Nephron (organoid): ENCODE data around the gene ATP6V0C.
"Not testable (repeated sequence)": the region's sequence is repeated elsewhere in the genome, so short reads cannot be mapped to it uniquely, and the experiment has no call there.

Source experiments
- H3K27ac Mint-ChIP-seq, 3 experiments: 2 replicates each; pipeline ENCODE4 v1.8.0; 2020; ENCODE audit warnings: mixed read lengths in 3 of 3, mild to moderate bottlenecking in 2 of 3, moderate library complexity in 1 of 3
- H3K27me3 Mint-ChIP-seq: 2 replicates; pipeline ENCODE4 v1.8.0; 2021; ENCODE audit warnings: low read depth, mild to moderate bottlenecking, moderate library complexity, mixed read lengths
- H3K36me3 Mint-ChIP-seq: 2 replicates; pipeline ENCODE4 v1.8.0; 2020; ENCODE audit warnings: low read depth, mixed read lengths
- H3K4me1 Mint-ChIP-seq: 2 replicates; pipeline ENCODE4 v1.8.0; 2020; ENCODE audit warnings: mixed read lengths
- H3K4me3 Mint-ChIP-seq, 3 experiments: 2 replicates each; pipeline ENCODE4 v1.8.0; 2020; ENCODE audit warnings: mild to moderate bottlenecking in 3 of 3, mixed read lengths in 3 of 3, moderate library complexity in 2 of 3
- H3K9me3 Mint-ChIP-seq: 2 replicates; pipeline ENCODE4 v1.8.0; 2020; ENCODE audit warnings: mixed read lengths
- CTCF ChIP-seq, 3 experiments: fragments of 200-600 bp; sonication (generic); IDR thresholded peaks; one replicate each; pipeline ENCODE4 v1.5.0; 2021; ENCODE audit warnings: antibody characterized with exemption in 3 of 3; ENCODE audit not compliant: unreplicated experiment in 3 of 3

ATP6V0C gene

GRCh38 chr16:2539845-2540458 lies 26.2 kb downstream of the ATP6V0C start:
- H3K9me3 Mint-ChIP-seq, H3K27me3 Mint-ChIP-seq, H3K36me3 Mint-ChIP-seq: not testable (repeated sequence)
- H3K4me3 Mint-ChIP-seq: peak overlapping the region; percentile 80 to 87 (median 85)
- H3K4me1 Mint-ChIP-seq: peaks cover 28% of the 10 kb centered on the region
- H3K27ac Mint-ChIP-seq: peak overlapping the region in 2 of 3 experiments; percentile 15 to 18
- TF ChIP-seq CTCF (IDR thresholded peaks at IDR 0.05; ENCODE audit: unreplicated experiment in 3 of 3): peak; percentile 37 to 50 (median 41)

GRCh38 chr16:2540912-2541311 lies 27.2 kb downstream of the ATP6V0C start:
- peaks cover 28% of the 10 kb centered on the region for H3K4me1 Mint-ChIP-seq
- H3K9me3 Mint-ChIP-seq, H3K27me3 Mint-ChIP-seq, H3K36me3 Mint-ChIP-seq: not testable (repeated sequence)
- peak overlapping the region; percentile 17 to 87 (median 85) for H3K4me3 Mint-ChIP-seq
- H3K27ac Mint-ChIP-seq: peak overlapping the region in 1 of 3 experiments; percentile 41

GRCh38 chr16:2541409-2541808 lies 27.7 kb downstream of the ATP6V0C start:
- H3K4me3 Mint-ChIP-seq, H3K36me3 Mint-ChIP-seq, H3K9me3 Mint-ChIP-seq, H3K27me3 Mint-ChIP-seq: not testable (repeated sequence)
- peaks cover 28% of the 10 kb centered on the region for H3K4me1 Mint-ChIP-seq
- H3K27ac Mint-ChIP-seq: peak overlapping the region in 1 of 3 experiments; percentile 41

GRCh38 chr16:2543771-2544170 lies 30.0 kb downstream of the ATP6V0C start:
- Mint-ChIP-seq H3K27ac (peak overlapping the region in 1 of 3 experiments; percentile 31), H3K4me1 (peaks cover 25% of the 10 kb centered on the region)
- H3K36me3 Mint-ChIP-seq, H3K4me3 Mint-ChIP-seq, H3K9me3 Mint-ChIP-seq, H3K27me3 Mint-ChIP-seq: not testable (repeated sequence)

GRCh38 chr16:2550283-2550878 lies 36.6 kb downstream of the ATP6V0C start:
- H3K9me3 Mint-ChIP-seq: not testable (repeated sequence)

GRCh38 chr16:2551420-2551889 lies 37.7 kb downstream of the ATP6V0C start:
- TF ChIP-seq CTCF (IDR thresholded peaks at IDR 0.05; ENCODE audit: unreplicated experiment in 3 of 3): peak in 1 of 3 experiments; percentile 20
- H3K27me3 Mint-ChIP-seq, H3K27ac Mint-ChIP-seq, H3K9me3 Mint-ChIP-seq, H3K36me3 Mint-ChIP-seq, H3K4me3 Mint-ChIP-seq, H3K4me1 Mint-ChIP-seq: not testable (repeated sequence)

More at GRCh38 chr16:2550283-2550878, 36.6 kb downstream of the ATP6V0C start:
- not testable (repeated sequence) for H3K36me3 Mint-ChIP-seq, H3K4me3 Mint-ChIP-seq, H3K27ac Mint-ChIP-seq, H3K4me1 Mint-ChIP-seq, H3K27me3 Mint-ChIP-seq

- H3K27me3 Mint-ChIP-seq, H3K9me3 Mint-ChIP-seq, H3K4me1 Mint-ChIP-seq, H3K27ac Mint-ChIP-seq, H3K36me3 Mint-ChIP-seq, H3K4me3 Mint-ChIP-seq: not testable (repeated sequence)
Measured at GRCh38 chr16:2554709-2555425, 41.1 kb downstream of the ATP6V0C start.

GRCh38 chr16:2557150-2557549 lies 43.4 kb downstream of the ATP6V0C start:
- not testable (repeated sequence) for H3K9me3 Mint-ChIP-seq, H3K27me3 Mint-ChIP-seq, H3K4me1 Mint-ChIP-seq, H3K27ac Mint-ChIP-seq, H3K36me3 Mint-ChIP-seq, H3K4me3 Mint-ChIP-seq

- H3K36me3 Mint-ChIP-seq, H3K9me3 Mint-ChIP-seq, H3K4me1 Mint-ChIP-seq, H3K4me3 Mint-ChIP-seq, H3K27me3 Mint-ChIP-seq, H3K27ac Mint-ChIP-seq: not testable (repeated sequence)
Measured at GRCh38 chr16:2560131-2560797, 46.5 kb downstream of the ATP6V0C start.
